HG03565 (cell line): ENCODE measurements around the gene GHRL.
A peak's percentile ranks its signal among the peaks of the same experiment; 100 is the strongest.
"Not testable (repeated sequence)": the region's sequence is repeated elsewhere in the genome, so short reads cannot be mapped to it uniquely, and the experiment has no call there.

ENCODE experiments used
- ATAC-seq: cut with Tn5 transposase; IDR thresholded peaks from one replicate; pipeline ENCODE4 v1.9.1; 2021; ENCODE audit warnings: mild to moderate bottlenecking, moderate library complexity; ENCODE audit not compliant: unreplicated experiment

The GHRL gene

DNA sequence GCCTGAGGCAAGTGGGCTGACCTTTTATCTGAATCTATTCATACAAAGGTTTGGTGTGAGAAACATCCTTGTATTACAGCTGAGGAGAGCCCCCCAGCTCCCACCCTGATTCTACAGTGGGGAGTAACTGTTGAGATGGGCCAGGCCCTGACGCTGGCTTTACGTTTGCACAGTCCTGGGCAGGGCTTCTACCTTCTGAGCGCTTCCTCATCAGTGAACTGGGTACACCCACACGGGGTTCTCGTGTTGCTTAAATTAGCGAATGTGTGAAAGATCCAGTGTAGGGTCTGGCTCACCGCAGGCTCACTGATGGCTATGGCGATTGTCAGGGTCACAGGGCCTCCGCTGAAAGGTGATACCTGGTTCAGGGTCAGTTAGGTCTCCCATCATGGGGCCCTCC is 7.3 kb upstream of the GHRL start:
- ATAC-seq, result no peak

GRCh38 chr3:10299679-10300078 is 6.9 kb upstream of the GHRL start:
- peak; percentile 51 for ATAC-seq

DNA sequence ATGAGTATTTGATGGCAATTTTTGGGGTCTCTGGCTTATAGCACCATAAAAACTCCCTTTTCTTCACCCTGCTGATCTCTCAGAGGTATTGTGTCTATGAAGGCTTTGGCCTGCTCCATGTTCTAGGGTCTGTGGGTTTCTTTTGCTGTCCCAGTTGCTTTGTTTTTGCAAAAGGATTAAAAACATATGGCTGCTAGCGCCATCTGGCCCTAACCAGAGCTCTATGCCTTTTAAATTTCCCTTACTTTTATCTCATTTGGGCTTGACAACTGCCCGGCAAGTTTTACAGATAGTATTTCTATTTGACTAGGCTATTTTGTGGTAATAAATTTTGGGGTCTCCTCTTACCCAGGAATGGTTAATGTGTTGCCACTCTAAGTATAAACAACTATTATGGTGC is 6.4 kb upstream of the GHRL start:
- no peak for ATAC-seq

- not testable (repeated sequence) for ATAC-seq
These were observed 5.3 kb upstream of the GHRL start for GRCh38 chr3:10298064-10298463.

DNA sequence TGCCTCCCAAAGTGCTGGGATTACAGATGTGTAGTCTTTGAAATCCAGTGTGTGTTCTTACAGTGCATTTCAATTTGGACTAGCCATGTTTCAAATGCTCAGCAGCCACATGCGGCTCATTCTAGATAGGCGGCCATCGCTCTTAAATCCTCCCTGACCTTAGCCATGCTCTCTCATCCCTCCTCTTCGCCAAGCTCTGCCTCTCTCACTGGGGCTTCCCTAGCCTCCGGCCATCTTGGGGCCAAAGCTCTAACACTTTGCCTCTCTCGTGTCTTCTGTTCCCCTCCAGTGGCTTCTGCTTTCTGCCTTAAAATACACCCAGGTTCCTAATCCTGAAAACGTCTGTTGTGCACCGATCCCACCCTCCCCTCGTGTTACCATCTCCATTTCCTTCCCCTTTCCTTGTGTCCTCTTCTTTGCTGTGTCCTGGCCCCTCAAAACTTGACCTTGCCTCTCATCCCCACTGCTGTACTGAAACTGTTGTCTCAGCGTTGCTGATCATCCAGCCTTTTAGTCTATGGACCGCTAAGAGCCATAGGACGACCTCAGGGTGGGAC is 1.4 kb upstream of the GHRL start:
- ATAC-seq, result no peak

DNA sequence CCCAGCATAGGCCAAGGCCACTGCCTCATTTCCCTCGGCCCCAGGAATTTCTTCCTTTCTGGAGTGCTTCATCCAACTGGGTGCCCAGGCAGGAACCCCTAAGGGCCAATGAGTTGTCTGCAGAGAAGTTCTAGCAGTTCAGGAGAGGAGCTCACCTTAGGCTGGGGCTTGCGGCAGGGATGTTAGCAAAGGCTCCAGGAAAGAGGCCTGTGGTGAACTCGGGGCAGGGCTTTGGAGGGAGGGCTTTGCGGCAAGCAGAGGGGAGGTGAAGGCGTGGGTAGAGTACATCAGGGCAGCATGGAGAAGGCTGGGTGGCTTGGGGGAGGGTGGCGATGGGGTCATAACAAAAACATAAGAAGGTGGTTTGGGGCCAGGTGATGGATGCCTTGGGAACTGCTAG is 1.1 kb downstream of the GHRL start:
- no peak for ATAC-seq

GRCh38 chr3:10290481-10291176 is 2.1 kb downstream of the GHRL start:
- no peak for ATAC-seq

DNA sequence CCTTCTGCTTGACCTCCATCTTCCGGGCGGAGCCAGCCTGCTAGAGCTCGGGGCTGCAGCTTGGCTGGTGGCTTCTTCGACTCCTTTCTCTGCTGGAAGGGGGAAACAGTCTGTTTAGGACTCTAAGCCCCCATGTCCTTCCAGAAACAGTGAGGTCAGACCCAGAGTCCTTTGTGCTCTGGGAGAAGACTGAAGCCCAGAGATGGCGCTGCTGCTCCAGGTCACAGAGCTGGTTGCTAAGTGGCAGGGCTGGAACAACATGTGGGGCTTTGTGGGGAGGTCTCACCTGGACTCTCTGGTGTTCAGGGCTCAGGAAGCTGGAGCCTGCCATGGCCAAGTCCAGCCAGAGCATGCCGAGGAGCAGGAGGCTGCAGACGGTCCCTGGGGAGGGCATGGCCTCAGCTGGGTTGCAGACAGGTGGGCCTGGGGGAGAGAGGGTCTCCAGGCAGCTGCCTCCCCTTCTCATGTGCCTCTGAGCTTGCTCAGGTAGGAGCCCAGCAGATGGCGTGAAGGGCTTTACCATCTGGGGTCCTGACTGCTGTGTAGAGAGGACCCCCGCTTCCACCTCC is 2.9 kb downstream of the GHRL start:
- no peak for ATAC-seq

DNA sequence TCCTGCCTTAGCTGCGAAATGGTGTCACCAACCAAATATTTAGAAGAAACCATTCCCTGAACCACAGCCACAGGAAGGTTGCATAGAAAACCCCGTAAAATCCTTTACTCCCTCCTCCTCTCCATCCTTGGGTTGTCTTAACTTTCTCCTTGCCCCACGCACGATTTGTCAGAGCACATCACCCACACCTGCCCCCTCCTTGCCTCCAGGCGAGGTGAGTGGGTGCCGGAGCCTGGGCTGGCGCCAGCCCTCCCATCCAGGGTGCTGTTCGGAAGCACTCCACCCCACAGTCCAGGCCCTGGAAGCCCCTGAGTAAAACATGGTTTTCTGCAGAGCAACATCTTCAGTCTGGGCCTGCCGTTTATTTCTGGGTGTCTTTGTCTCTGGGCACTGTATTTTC is 3.7 kb downstream of the GHRL start:
- no peak for ATAC-seq

GRCh38 chr3:10288575-10288960 is 4.2 kb downstream of the GHRL start:
- no peak for ATAC-seq

GRCh38 chr3:10287936-10288574 is 4.7 kb downstream of the GHRL start:
- no peak for ATAC-seq

DNA sequence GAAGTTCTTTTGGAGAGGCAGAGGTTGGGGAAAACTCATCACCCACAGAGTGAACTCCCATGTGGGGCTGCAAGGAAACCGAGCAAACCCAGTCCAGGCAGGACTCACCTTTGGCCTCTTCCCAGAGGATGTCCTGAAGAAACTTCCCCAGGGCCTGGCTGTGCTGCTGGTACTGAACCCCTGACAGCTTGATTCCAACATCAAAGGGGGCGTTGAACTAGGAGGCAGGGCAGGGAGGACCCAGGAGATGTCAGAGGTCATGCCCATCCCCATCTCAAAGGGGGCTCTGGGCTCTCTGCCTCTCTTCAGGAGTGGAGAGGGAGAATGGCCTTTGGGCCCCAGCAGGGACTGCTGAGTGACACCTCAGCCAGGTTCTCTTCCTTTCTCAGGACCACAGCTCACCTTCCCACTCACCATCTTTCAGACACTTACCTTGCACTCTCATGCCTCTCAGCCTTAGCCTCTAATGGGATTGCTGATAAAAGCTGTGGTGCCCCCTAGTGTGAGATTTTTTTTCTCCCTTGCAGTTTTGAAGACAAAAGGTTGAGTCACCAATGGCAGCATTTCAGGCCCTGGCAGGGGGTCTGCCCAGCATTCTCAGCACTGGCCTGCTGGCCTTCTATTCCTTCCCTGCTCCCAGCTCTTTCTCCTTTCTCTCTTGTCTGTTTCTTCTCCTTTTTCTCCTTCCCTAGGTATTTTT is 6.0 kb downstream of the GHRL start:
- ATAC-seq, result no peak

- no peak for ATAC-seq
These were observed 6.6 kb downstream of the GHRL start for GRCh38 chr3:10286133-10286524.

DNA sequence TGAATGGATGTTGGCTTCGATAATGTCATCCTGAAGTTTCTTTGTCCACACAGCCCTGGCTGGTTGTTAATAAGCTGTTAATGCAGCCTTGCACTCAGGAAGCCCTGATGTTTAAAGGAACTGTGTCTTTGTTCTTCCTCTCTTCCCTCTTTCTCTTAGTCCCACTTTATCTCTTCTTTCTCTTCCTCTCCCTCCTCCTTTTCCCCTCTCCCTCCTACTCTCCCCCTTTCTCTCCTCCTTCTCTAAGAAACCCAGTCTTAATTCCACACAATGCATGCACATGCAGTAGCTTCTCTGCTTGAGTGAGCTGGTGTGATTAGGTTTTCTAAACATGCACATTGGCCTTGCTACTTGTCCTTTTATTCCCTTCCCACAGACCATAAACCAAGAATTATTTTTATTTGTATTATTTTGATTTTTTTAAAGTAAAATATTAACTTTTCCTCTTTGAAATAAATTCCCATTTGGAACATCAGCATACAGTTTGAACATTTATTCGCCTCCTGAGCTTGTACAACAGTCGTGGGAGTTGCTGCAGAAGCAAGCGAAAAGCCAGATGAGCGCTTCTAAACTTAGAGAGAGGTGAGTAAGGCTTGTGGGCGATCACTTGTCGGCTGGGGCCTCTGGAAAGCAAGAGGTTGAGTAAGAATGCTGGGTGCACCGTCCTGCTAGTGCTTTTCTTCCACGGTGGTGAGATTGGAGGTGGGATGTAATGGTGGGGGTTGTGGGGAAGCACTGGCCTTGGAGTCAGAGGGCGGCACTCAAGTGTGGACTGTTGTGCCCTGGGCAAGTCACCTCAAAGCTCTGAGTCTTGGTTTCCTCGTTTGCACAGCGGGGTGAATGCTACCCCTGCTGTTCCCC is 7.2 kb downstream of the GHRL start:
- no peak for ATAC-seq

DNA sequence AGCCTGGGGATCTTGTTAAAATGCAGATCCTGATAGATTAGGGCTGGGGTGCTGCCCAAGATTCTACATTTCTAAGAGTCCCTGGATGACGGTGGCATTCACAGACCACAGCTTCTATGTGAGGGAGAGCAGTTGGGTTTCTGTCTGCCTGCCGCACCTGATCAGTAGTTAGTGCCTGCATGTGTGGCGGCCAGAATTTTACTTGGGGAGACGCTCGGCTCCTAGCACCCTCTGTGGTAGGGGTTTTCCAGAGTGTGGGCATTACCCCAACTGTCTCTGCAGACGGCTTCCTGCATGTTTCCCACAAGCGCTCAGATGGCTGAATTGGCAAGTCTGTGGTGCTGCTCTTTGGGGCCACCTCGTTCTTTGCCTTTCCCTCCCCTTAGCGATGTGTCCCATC is 8.3 kb downstream of the GHRL start:
- ATAC-seq, result no peak

DNA sequence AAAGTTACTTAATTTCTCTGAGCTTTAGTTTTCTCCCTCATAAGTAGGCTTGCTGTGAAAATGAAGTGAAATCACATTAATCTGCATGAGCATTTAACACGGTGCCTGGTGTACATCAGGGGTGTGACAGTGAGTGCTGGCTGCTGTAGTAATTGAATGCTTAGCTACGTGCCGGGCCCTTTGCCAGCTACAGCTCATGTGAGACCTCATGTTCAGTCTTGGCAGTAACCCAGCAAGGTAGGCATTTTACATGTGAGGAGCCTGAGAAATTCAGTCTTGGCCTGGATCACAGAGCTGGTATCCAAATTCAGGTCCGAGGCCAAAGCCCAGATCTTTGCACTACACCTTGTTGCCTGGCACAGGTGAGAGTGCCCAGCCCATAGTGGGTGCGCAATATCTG is 9.1 kb downstream of the GHRL start:
- ATAC-seq, result no peak

- no peak for ATAC-seq
These were observed 10.8 kb downstream of the GHRL start for GRCh38 chr3:10281951-10282350.

- no peak for ATAC-seq
These were observed 12.2 kb downstream of the GHRL start for GRCh38 chr3:10280571-10280970.

- ATAC-seq, result no peak
These were observed 12.6 kb downstream of the GHRL start for GRCh38 chr3:10280177-10280529.

DNA sequence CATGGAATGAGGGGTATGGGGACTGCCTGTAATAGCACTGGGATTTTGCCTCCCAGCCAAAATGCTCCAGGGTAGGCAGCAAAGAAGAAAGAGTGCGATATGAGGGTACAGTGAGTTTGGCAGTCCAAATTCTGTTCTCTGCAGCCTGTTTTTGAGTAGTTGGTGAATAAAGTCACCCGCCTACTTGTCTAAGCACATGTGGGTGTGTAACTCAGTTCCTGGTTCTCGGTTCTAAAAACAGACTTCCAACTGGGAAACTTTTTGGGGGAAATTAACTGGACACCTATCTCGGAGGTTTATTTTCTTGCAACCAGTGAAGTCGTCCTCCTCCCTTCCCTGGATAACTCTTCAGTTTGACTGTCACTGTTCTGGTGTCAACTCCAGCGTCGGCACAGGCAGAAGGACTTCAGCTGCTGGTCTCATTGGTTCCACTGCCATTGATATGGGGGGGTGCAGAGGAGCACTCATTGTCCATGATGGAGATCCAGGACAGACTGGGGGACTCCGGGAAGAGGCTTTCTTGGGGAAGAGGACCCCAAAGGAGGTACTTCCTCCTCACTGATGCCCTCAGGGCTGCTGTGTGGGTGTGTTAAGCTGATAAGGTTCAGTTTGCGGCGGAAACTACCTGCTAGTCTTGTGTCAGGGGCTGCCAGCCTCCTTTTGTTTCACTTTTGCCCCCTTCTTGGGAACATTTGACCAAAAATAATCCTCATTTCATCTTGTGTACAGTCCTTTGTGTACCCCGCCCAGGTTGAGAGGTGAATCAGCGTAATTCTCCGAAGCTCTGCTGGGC is 13.2 kb downstream of the GHRL start:
- ATAC-seq, result no peak
